SHP77 (cell line): ENCODE data around the gene CDK11A.
"Not testable (repeated sequence)": the region's sequence is repeated elsewhere in the genome, so short reads cannot be mapped to it uniquely, and the experiment has no call there.

ENCODE experiments used
- DNase-seq, 2 experiments: peaks; one replicate each; lab custom pipeline; 2025; lab: John Stamatoyannopoulos, UW

The CDK11A gene

GRCh38 chr1:1683104-1683905 lies 40.9 kb downstream of the CDK11A start:
- no peak for DNase-seq

- no peak for DNase-seq
Measured at GRCh38 chr1:1680912-1681273, 43.3 kb downstream of the CDK11A start.

- DNase-seq: no peak
Measured at GRCh38 chr1:1680031-1680911, 43.9 kb downstream of the CDK11A start.

GRCh38 chr1:1678581-1679380 lies 45.4 kb downstream of the CDK11A start:
- DNase-seq: no peak

- no peak for DNase-seq
Measured at GRCh38 chr1:1677718-1678580, 46.2 kb downstream of the CDK11A start.

- not testable (repeated sequence) for DNase-seq
Measured at GRCh38 chr1:1676087-1676486, 48.1 kb downstream of the CDK11A start.

GRCh38 chr1:1675218-1675617 lies 48.9 kb downstream of the CDK11A start:
- not testable (repeated sequence) for DNase-seq

GRCh38 chr1:1674806-1675205 lies 49.4 kb downstream of the CDK11A start:
- DNase-seq: not testable (repeated sequence)

- no peak for DNase-seq
Measured at GRCh38 chr1:1672181-1672965, 51.8 kb downstream of the CDK11A start.

- DNase-seq: no peak
Measured at GRCh38 chr1:1671365-1672119, 52.6 kb downstream of the CDK11A start.

- no peak for DNase-seq
Measured at GRCh38 chr1:1670866-1671265, 53.3 kb downstream of the CDK11A start.

- DNase-seq: no peak
Measured at GRCh38 chr1:1669468-1670440, 54.4 kb downstream of the CDK11A start.

- DNase-seq: no peak
Measured at GRCh38 chr1:1666526-1666925, 57.6 kb downstream of the CDK11A start.

GRCh38 chr1:1665815-1666251 lies 58.3 kb downstream of the CDK11A start:
- DNase-seq: peak in 1 of 2 experiments; percentile 5

- no peak for DNase-seq
Measured at GRCh38 chr1:1664941-1665814, 59.0 kb downstream of the CDK11A start.

- not testable (repeated sequence) for DNase-seq
Measured at GRCh38 chr1:1664318-1664717, 59.8 kb downstream of the CDK11A start.

GRCh38 chr1:1662830-1663560 lies 61.2 kb downstream of the CDK11A start:
- DNase-seq: not testable (repeated sequence)
